BLaER1 (cell line): Measurements from ENCODE around the gene SLC27A2.
"Not testable (repeated sequence)": the region's sequence is repeated elsewhere in the genome, so short reads cannot be mapped to it uniquely, and the experiment has no call there.

Experiments used
- H3K27ac ChIP-seq: shearing (Covaris generic); formaldehyde crosslinking; 2 replicates; pipeline ENCODE4 v1.8.1; 2022
- H3K27me3 ChIP-seq: shearing (Covaris generic); formaldehyde crosslinking; 2 replicates; pipeline ENCODE4 v1.8.1; 2022
- H3K36me3 ChIP-seq: shearing (Covaris generic); formaldehyde crosslinking; 2 replicates; pipeline ENCODE4 v1.8.1; 2022
- H3K4me1 ChIP-seq: shearing (Covaris generic); formaldehyde crosslinking; 2 replicates; pipeline ENCODE4 v1.8.1; 2022
- H3K4me2 ChIP-seq: shearing (Covaris generic); formaldehyde crosslinking; 2 replicates; pipeline ENCODE4 v1.8.1; 2022
- H3K4me3 ChIP-seq: shearing (Covaris generic); formaldehyde crosslinking; 2 replicates; pipeline ENCODE4 v1.8.1; 2022
- H3K9ac ChIP-seq: shearing (Covaris generic); formaldehyde crosslinking; 2 replicates; pipeline ENCODE4 v1.8.1; 2022
- H3K9me3 ChIP-seq: shearing (Covaris generic); formaldehyde crosslinking; 2 replicates; pipeline ENCODE4 v1.8.1; 2022
- H4K20me1 ChIP-seq: shearing (Covaris generic); formaldehyde crosslinking; 2 replicates; pipeline ENCODE4 v1.8.1; 2022
- Cebpa-rat ChIP-seq: shearing (Covaris generic); IDR thresholded peaks from 2 replicates; pipeline ENCODE4 v1.8.1; 2022

SLC27A2 gene

GRCh38 chr15:50180582-50180981, 1.4 kb upstream of the SLC27A2 start:
- peak overlapping the region; percentile 24; the same call in 1 of the 2 replicates for H3K4me2 ChIP-seq
- H3K9me3 ChIP-seq, result no peaks in the 10 kb centered on the region
- H3K27ac ChIP-seq, result no peak overlapping the region
- peaks cover 43% of the 10 kb centered on the region for H3K4me1 ChIP-seq
- no peaks in the 10 kb centered on the region for H4K20me1 ChIP-seq
- 0 out of 2 replicates have a peak, but pooled peaks cover 1% of the 10 kb centered on the region for H3K36me3 ChIP-seq
- H3K9ac ChIP-seq, result no peak overlapping the region
- no peak overlapping the region for H3K4me3 ChIP-seq
- TF ChIP-seq Cebpa-rat, result no peak
- H3K27me3 ChIP-seq, result no peaks in the 10 kb centered on the region

GRCh38 chr15:50181201-50181968, 611 bp upstream of the SLC27A2 start:
- Histone ChIP-seq H3K9ac (no peak overlapping the region), H3K4me3 (peak overlapping the region; percentile 85), H4K20me1 (no peaks in the 10 kb centered on the region), H3K36me3 (peaks cover 9% of the 10 kb centered on the region), H3K27me3 (no peaks in the 10 kb centered on the region), H3K27ac (no peak overlapping the region), H3K4me2 (peak overlapping the region; percentile 96), H3K4me1 (peaks cover 50% of the 10 kb centered on the region), H3K9me3 (no peaks in the 10 kb centered on the region)
- no peak for TF ChIP-seq Cebpa-rat

GRCh38 chr15:50182219-50183013, 420 bp downstream of the SLC27A2 start:
- H3K9ac ChIP-seq, result peak overlapping the region; percentile 79
- H3K36me3 ChIP-seq, result peaks cover 11% of the 10 kb centered on the region
- peak overlapping the region; percentile 96 for H3K4me2 ChIP-seq
- peak overlapping the region; percentile 67 for H3K27ac ChIP-seq
- H3K9me3 ChIP-seq, result no peaks in the 10 kb centered on the region
- no peaks in the 10 kb centered on the region for H3K27me3 ChIP-seq
- peaks cover 61% of the 10 kb centered on the region for H3K4me1 ChIP-seq
- H4K20me1 ChIP-seq, result no peaks in the 10 kb centered on the region
- peak overlapping the region; percentile 85 for H3K4me3 ChIP-seq
- TF ChIP-seq Cebpa-rat, result no peak

GRCh38 chr15:50183112-50183794, 1.3 kb downstream of the SLC27A2 start:
- no peaks in the 10 kb centered on the region for H4K20me1 ChIP-seq
- no peaks in the 10 kb centered on the region for H3K27me3 ChIP-seq
- peak overlapping the region; percentile 85 for H3K4me3 ChIP-seq
- no peak overlapping the region; the same call in 1 of the 2 replicates for H3K27ac ChIP-seq
- H3K9me3 ChIP-seq, result no peaks in the 10 kb centered on the region
- no peak for TF ChIP-seq Cebpa-rat
- peaks cover 69% of the 10 kb centered on the region for H3K4me1 ChIP-seq
- peak overlapping the region; percentile 96 for H3K4me2 ChIP-seq
- peak overlapping the region; percentile 79 for H3K9ac ChIP-seq
- peaks cover 11% of the 10 kb centered on the region for H3K36me3 ChIP-seq

- no peaks in the 10 kb centered on the region for H3K27me3 ChIP-seq
- no peak overlapping the region for H3K9ac ChIP-seq
- H4K20me1 ChIP-seq, result no peaks in the 10 kb centered on the region
- H3K4me2 ChIP-seq, result peak overlapping the region; percentile 96
- no peaks in the 10 kb centered on the region for H3K9me3 ChIP-seq
- H3K36me3 ChIP-seq, result peaks cover 11% of the 10 kb centered on the region
- no peak overlapping the region; the same call in 1 of the 2 replicates for H3K27ac ChIP-seq
- peaks cover 86% of the 10 kb centered on the region for H3K4me1 ChIP-seq
- no peak for TF ChIP-seq Cebpa-rat
- no peak overlapping the region for H3K4me3 ChIP-seq
Observed at GRCh38 chr15:50184863-50185504, 3.0 kb downstream of the SLC27A2 start.

- H3K4me1 ChIP-seq, result peaks cover 91% of the 10 kb centered on the region
Observed at GRCh38 chr15:50186090-50186489, 4.1 kb downstream of the SLC27A2 start.

GRCh38 chr15:50186752-50187151, 4.8 kb downstream of the SLC27A2 start:
- peaks cover 11% of the 10 kb centered on the region for H3K36me3 ChIP-seq
- no peak overlapping the region for H3K27ac ChIP-seq
- no peaks in the 10 kb centered on the region for H4K20me1 ChIP-seq
- no peaks in the 10 kb centered on the region for H3K9me3 ChIP-seq
- peaks cover 93% of the 10 kb centered on the region for H3K4me1 ChIP-seq
- no peak for TF ChIP-seq Cebpa-rat
- H3K27me3 ChIP-seq, result no peaks in the 10 kb centered on the region
- H3K4me3 ChIP-seq, result no peak overlapping the region
- no peak overlapping the region for H3K9ac ChIP-seq
- peak overlapping the region; percentile 96 for H3K4me2 ChIP-seq

More at GRCh38 chr15:50186090-50186489, 4.1 kb downstream of the SLC27A2 start:
- Histone ChIP-seq H3K36me3 (peaks cover 11% of the 10 kb centered on the region), H3K9me3 (no peaks in the 10 kb centered on the region), H3K9ac (no peak overlapping the region), H4K20me1 (no peaks in the 10 kb centered on the region), H3K4me2 (peak overlapping the region; percentile 96), H3K27me3 (no peaks in the 10 kb centered on the region), H3K4me3 (no peak overlapping the region), H3K27ac (no peak overlapping the region)
- no peak for TF ChIP-seq Cebpa-rat

- no peaks in the 10 kb centered on the region for H4K20me1 ChIP-seq
- no peak overlapping the region for H3K4me3 ChIP-seq
- peak overlapping the region; percentile 68 for H3K27ac ChIP-seq
- peak overlapping the region; percentile 96 for H3K4me2 ChIP-seq
- H3K4me1 ChIP-seq, result peaks cover 98% of the 10 kb centered on the region
- H3K9me3 ChIP-seq, result no peaks in the 10 kb centered on the region
- H3K9ac ChIP-seq, result no peak overlapping the region
- TF ChIP-seq Cebpa-rat, result no peak
- H3K27me3 ChIP-seq, result no peaks in the 10 kb centered on the region
- peaks cover 17% of the 10 kb centered on the region for H3K36me3 ChIP-seq
Observed at GRCh38 chr15:50187525-50187924, 5.5 kb downstream of the SLC27A2 start.

- peak overlapping the region; percentile 96 for H3K4me2 ChIP-seq
- peaks cover 99% of the 10 kb centered on the region for H3K4me1 ChIP-seq
- H4K20me1 ChIP-seq, result no peaks in the 10 kb centered on the region
- no peak for TF ChIP-seq Cebpa-rat
- H3K4me3 ChIP-seq, result no peak overlapping the region
- peaks cover 21% of the 10 kb centered on the region for H3K36me3 ChIP-seq
- H3K27me3 ChIP-seq, result no peaks in the 10 kb centered on the region
- no peaks in the 10 kb centered on the region for H3K9me3 ChIP-seq
- peak overlapping the region; percentile 68 for H3K27ac ChIP-seq
- H3K9ac ChIP-seq, result no peak overlapping the region
Observed at GRCh38 chr15:50187997-50188396, 6.0 kb downstream of the SLC27A2 start.

- Histone ChIP-seq H3K36me3 (peaks cover 27% of the 10 kb centered on the region), H3K27ac (peak overlapping the region; percentile 78), H3K4me1 (peaks cover 92% of the 10 kb centered on the region), H3K4me2 (peak overlapping the region; percentile 96)
- not testable (repeated sequence) for H3K27me3 ChIP-seq, H3K9me3 ChIP-seq, H3K9ac ChIP-seq, H3K4me3 ChIP-seq, H4K20me1 ChIP-seq
Observed at GRCh38 chr15:50188793-50189192, 6.8 kb downstream of the SLC27A2 start.
